DMS53 treated with DMSO at 0.1 percent for 48 hours (cell line): Measurements from ENCODE around the gene ACTR10.
"Not testable (repeated sequence)": the region's sequence is repeated elsewhere in the genome, so short reads cannot be mapped to it uniquely, and the experiment has no call there.

Experiments used
- DNase-seq: peaks from one replicate; lab custom pipeline; 2025; ENCODE audit not compliant: unreplicated experiment; lab: John Stamatoyannopoulos, UW

Gene ACTR10

DNA sequence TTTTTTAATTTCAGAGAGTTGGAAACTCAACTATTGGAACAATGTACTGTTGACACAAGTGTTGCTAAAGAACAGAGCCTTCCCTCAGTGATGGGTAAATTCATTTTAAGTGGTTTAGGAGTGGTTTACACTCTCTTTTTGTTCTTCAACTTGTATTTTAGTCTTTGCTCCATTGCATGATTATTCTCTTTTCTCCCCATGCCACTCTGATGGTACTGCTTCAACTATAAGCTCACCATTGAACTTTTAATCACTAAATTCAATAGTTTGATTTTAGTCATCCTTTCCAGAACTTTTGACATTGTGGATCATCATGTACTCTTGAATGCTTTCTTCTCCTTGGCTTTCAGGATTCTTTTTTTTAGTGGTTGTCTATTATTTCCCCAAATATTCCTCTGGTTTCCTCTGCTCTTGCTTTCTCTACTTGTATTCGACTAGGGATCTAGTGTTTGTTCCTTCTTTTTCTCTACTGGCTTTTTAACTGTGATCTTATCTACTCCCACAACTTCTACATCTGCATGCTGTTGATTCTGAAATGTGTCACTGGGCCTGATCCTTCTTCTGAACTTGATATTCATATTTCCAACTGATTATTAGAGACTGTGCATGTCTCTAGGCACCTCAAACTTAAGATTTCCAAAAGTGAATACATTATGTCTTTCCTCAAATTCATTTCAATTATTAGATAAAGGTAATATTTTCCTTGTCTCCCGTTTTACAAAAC, 15.4 kb downstream of the ACTR10 start:
- DNase-seq: no peak

- no peak for DNase-seq
Measured at GRCh38 chr14:58216544-58216943, 16.6 kb downstream of the ACTR10 start.

GRCh38 chr14:58227096-58227819, 27.3 kb downstream of the ACTR10 start:
- DNase-seq: no peak

DNA sequence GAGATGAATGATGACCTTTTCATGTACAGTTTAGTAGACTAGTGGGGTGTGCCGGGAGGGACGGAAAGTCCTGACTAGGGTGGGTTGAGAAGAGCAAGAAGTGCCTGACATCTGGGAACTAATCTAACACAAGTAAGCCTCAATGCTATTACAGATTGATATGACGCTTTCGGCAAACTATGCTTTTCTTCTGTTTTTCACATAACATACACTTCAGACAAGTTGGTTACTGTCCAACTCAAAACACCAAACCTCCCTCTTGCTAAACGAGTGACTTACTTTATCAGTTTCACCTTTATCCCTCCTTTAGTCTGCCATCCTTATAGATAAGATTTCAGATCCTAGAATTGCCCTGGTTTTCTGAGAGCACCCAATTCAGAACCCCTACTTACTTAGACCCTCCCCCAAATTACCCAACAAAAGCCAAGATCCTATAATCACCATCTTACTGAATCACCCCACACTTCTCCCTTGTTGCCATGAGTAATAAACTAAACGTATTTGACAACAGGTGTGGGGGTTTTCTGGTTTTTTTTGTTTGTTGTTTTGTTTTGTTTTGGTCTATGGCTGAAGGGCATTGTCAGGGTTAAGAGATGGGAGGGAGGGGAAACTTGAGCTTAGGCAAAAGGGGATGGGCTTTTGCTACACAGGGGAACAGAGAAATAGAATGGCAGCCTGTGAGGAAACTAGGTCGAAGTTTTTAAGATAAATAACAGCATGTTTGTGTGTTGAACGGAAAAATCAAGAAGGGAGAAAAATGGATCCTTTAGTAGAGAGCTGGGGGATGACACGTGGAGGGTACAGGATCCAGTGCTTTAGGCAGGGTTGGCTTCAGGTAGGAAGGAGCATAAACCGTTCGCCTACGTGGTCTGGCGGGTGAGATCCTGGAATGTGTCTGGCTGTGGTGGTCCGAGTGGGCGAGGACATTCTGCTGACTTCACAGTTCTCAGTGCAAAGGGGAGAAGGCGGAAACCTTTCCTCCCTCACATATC, 38.6 kb downstream of the ACTR10 start:
- no peak for DNase-seq

GRCh38 chr14:58239244-58240195, 39.6 kb downstream of the ACTR10 start:
- DNase-seq: peak; percentile 34

DNA sequence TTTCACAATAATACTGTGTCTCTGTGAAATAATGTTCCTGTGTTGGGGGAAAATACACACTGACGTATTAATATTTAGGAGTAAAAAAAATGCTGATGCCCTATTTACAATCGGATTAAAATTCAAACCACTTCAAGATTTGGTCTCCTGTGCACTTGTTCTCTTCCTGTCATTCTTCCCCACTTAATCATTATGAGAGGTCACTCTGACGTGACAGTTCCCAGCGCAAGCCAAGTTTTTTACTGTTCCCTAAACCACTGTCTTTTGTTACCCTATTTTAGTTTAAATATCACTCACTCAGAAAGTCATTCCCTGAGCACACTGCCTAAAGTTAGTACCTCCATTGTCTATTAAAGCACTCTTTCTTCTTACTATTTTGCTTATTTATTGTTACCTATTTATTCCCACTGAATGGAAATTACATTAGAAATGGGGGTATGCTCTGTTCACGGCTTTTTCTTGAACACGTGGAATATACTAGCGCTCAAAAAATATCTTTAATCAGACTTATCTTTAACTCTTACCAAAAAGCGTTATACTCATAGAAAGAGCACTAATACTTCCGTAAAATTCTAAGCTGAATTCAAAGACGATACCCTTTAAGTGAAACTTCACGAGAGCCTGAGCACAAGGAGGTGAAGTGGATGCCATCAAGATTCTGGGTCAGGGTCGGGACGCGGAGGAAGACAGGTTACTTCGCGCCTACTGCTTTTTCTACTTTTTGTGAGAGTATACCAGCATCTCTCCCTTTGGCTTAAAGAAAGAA, 44.0 kb downstream of the ACTR10 start:
- DNase-seq: peak; percentile 37

- DNase-seq: peak; percentile 87
Measured at GRCh38 chr14:58244556-58245387, 44.8 kb downstream of the ACTR10 start, which contains the start of gene PSMA3. Gene PSMA3 (plus strand): TSS chr14:58244843. CDS start chr14:58244921, 78 bp downstream.

GRCh38 chr14:58245562-58245961, 45.6 kb downstream of the ACTR10 start:
- DNase-seq: no peak

DNA sequence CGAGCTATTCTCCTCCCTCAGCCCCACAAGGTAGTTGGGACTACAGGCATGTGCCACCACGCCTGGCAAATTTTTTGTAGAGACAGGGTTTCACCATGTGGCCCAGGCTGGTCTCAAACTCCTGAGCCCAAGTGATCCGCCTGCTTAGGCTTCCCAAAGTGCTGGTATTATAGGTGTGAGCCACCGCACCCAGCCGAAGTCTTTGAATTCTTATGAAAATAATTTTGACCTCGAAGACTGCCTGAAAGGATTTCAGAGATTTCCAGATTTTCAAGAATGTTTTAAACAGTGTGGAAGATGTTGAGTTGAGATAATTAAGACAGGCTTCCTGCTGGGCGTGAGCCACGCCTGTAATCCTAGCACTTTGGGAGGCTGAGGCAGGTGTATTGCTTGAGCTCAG, 49.7 kb downstream of the ACTR10 start:
- DNase-seq: no peak

DNA sequence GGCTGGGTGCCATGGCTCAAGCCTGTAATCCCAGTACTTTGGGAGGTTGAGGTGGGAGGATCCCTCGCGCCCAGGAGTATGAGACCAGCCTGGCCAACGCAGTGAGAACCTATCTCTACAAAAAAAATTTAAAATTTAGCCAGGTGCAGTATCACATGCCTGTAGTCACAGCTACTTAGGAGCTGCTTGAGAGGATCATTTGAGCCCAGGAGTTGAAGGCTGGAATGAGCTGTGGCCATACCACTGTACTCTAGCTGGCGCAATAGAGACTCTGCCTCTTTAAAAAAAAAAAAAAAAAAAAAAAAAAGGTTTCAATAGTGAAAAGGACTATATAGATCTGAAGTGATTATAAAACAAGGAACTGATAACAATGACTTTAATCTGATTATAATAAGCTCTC, 58.2 kb downstream of the ACTR10 start:
- DNase-seq: no peak

DNA sequence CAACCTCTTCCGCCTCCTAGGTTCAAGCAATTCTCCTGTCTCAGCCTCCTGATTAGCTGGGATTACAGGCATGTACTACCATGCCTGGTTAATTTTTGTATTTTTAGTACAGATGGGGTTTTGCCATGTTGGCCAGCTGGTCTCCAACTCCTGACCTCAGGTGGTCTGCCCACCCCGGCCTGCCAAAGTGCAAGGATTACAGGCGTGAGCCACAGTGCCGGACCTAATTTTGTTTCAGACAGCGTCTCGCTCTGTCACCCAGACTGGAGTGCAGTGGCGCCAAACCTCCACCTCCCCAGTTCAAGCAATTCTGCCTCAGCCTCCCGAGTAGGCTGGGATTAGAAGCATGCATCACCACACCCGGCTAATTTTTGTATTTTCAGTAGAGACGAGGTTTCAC, 62.1 kb downstream of the ACTR10 start:
- not testable (repeated sequence) for DNase-seq

DNA sequence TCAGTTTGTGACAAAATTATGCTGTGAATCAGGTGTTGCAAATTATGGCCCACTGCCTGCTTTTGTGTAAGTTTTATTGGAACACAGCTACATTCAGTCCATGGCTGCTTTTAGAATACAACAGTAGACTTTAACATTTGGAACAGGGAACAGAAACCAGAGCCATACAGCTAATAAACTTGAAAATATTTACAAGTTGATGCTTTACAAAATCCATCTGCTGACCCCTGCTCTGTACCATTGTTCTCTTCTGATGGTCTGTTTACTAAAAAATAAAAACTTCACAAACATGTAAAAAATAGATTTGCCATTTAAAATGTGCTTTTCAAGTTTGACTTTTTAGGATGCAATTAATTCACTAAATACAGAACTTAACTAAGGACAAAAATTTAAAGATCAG, 65.5 kb downstream of the ACTR10 start:
- no peak for DNase-seq

- no peak for DNase-seq
Measured at GRCh38 chr14:58270628-58271027, 70.7 kb downstream of the ACTR10 start.

GRCh38 chr14:58272588-58273372, 72.8 kb downstream of the ACTR10 start:
- no peak for DNase-seq

DNA sequence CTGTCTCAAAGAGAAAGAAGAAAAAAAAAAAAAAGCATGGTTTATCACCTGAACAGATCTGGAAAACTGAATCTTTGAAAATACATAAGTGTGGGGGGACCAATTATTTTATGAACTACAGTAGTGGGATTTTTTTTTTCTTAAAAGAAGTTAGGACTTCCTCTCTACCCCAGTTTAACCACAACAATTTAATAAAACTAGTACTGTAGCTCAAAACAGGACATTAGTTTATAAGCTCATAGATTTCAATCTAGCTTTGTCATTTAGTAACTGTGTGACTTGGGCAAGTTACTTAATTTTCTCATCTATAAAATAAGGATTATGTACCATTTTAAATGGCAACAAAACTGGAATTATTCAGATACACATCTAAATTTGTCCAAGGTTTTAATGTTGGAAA, 74.9 kb downstream of the ACTR10 start:
- DNase-seq: no peak

- DNase-seq: no peak
Measured at GRCh38 chr14:58275527-58276190, 75.7 kb downstream of the ACTR10 start.

GRCh38 chr14:58276208-58276607, 76.3 kb downstream of the ACTR10 start:
- no peak for DNase-seq
